Activated T-helper 17 cell treated with anti-CD3 and anti-CD28 coated beads, Interleukin-2, amount 50 U/mL, for 72 hours (primary cell): Measurements from ENCODE around the gene FANK1. TPM values are rescaled to one million over a fixed set of nuclear protein-coding genes. Genes with fewer than 3 reads are reported as not detected.
"Not testable (repeated sequence)": the region's sequence is repeated elsewhere in the genome, so short reads cannot be mapped to it uniquely, and the experiment has no call there.

Experiments used
- ATAC-seq: fragments of 150-1000 bp; cut with Tn5 transposase; replicated peaks from 2 replicates; pipeline ENCODE4 v1.10.0; 2021; ENCODE audit warnings: mild to moderate bottlenecking, moderate library complexity
- H3K27ac Mint-ChIP-seq: one replicate; pipeline ENCODE4 v1.8.0; 2022; ENCODE audit warnings: mixed read lengths
- H3K27me3 Mint-ChIP-seq: one replicate; pipeline ENCODE4 v1.8.0; 2022; ENCODE audit warnings: mixed read lengths
- H3K36me3 Mint-ChIP-seq: one replicate; pipeline ENCODE4 v1.8.0; 2022; ENCODE audit warnings: low read depth, mild to moderate bottlenecking, mixed read lengths
- H3K4me1 Mint-ChIP-seq: one replicate; pipeline ENCODE4 v1.8.0; 2022; ENCODE audit warnings: mixed read lengths
- H3K4me3 Mint-ChIP-seq: one replicate; pipeline ENCODE4 v1.8.0; 2022; ENCODE audit warnings: mild to moderate bottlenecking, mixed read lengths
- H3K9me3 Mint-ChIP-seq: one replicate; pipeline ENCODE4 v1.8.0; 2022; ENCODE audit warnings: mixed read lengths
- total RNA-seq, 2 donors: library from RNA; stranded (reverse); gene quantifications; one replicate each; pipeline ENCODE4 v1.2.3, GENCODE V29; 2022

The FANK1 gene
- total RNA-seq, 2 donors from 2014 or later: 1.2 to 4.7 TPM

DNA sequence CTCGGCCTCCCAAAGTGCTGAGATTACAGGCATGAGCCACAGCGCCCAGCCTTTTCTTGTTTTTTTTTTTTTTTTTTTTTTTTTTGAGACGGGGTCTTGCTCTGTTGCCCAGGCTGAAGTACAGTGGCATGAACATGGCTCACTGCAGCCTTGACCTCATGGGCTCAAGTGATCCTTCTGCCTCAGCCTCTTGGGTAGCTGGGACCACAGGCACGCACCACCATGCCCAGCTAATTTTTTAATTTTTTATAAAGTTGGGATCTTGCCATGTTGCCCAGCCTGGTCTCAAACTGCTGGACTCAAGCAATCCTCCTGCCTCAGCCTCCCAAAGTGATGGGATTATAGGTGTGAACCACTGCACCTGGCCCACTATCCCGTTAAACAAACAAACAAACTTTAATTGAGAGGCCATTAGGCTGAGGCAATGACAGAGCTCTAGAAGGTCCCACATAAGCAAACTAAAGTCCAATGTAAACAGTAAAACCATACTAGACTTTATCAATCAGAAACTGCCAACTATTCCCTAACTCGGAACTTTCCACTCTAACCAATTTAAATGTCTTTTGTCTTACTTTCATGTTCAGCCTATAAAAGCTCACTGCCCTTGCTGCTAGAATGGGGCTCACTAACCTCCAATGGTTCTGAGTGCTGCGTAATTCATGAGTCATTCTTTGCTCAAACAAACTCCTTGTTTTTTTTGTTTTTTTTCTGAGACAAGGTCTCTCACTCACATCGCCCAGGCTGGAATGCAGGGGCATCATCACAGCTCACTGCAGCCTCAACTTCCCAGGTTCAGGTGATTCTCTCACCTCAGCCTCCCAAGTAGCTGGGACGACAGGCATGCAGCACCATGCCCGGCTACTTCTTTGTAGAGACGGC lies 17.2 kb upstream of the FANK1 start:
- Mint-ChIP-seq H3K27ac (no peak overlapping the region), H3K4me1 (no peaks in the 10 kb centered on the region), H3K9me3 (peaks cover 5% of the 10 kb centered on the region), H3K27me3 (no peaks in the 10 kb centered on the region), H3K4me3 (no peak overlapping the region), H3K36me3 (peaks cover 53% of the 10 kb centered on the region)
- no peak for ATAC-seq

DNA sequence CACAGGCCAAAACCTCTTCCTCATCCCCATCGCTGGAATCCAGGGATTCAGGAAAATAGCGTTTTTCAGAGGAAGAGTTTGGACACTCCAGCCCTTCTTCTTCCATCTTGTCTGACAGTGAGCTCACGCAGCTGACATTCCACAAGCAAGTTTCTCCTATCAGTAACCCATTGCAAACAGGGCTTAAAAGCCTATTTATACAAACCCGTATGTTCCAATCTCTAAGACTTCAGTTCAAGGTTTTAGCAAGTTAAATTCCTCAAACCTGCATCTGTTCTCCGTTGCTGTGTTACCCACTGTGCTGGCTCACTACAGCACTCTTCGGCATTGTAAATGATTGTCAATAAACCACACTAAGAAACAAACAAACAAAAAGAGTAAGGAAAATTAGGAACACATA lies 15.6 kb upstream of the FANK1 start:
- peaks cover 46% of the 10 kb centered on the region for H3K36me3 Mint-ChIP-seq
- no peak overlapping the region for H3K27ac Mint-ChIP-seq
- peaks cover 5% of the 10 kb centered on the region for H3K9me3 Mint-ChIP-seq
- ATAC-seq: no peak
- H3K4me3 Mint-ChIP-seq: no peak overlapping the region
- H3K4me1 Mint-ChIP-seq: no peaks in the 10 kb centered on the region
- no peaks in the 10 kb centered on the region for H3K27me3 Mint-ChIP-seq

GRCh38 chr10:125881192-125881591 lies 15.2 kb upstream of the FANK1 start, which contains the start of gene DHX32:
Gene DHX32 (minus strand): TSS chr10:125881292. CDS start chr10:125880824, 468 bp downstream.
- H3K27ac Mint-ChIP-seq: peak within 1 kb of the TSS; percentile 44
- H3K27me3 Mint-ChIP-seq: no peaks in the 10 kb centered on the region
- H3K9me3 Mint-ChIP-seq: peaks cover 3% of the 10 kb centered on the region

GRCh38 chr10:125882596-125882995 lies 13.8 kb upstream of the FANK1 start:
- ATAC-seq: no peak
- H3K9me3 Mint-ChIP-seq: no peaks in the 10 kb centered on the region
- H3K4me3 Mint-ChIP-seq: no peak overlapping the region
- peak overlapping the region; percentile 44 for H3K27ac Mint-ChIP-seq
- H3K36me3 Mint-ChIP-seq: peaks cover 32% of the 10 kb centered on the region
- H3K27me3 Mint-ChIP-seq: no peaks in the 10 kb centered on the region
- no peaks in the 10 kb centered on the region for H3K4me1 Mint-ChIP-seq

More at GRCh38 chr10:125881192-125881591, 15.2 kb upstream of the FANK1 start, which contains the start of gene DHX32:
- H3K4me1 Mint-ChIP-seq: no peaks in the 10 kb centered on the region
- H3K4me3 Mint-ChIP-seq: no peak within 1 kb of the TSS
- H3K36me3 Mint-ChIP-seq: peaks cover 41% of the 10 kb centered on the region
- ATAC-seq: no peak

- H3K27me3 Mint-ChIP-seq: no peaks in the 10 kb centered on the region
- ATAC-seq: no peak
- peaks cover 26% of the 10 kb centered on the region for H3K36me3 Mint-ChIP-seq
- H3K4me1 Mint-ChIP-seq: no peaks in the 10 kb centered on the region
- H3K4me3 Mint-ChIP-seq: no peak overlapping the region
- H3K27ac Mint-ChIP-seq: no peak overlapping the region
- H3K9me3 Mint-ChIP-seq: no peaks in the 10 kb centered on the region
These were observed 13.2 kb upstream of the FANK1 start for GRCh38 chr10:125883211-125883610.

DNA sequence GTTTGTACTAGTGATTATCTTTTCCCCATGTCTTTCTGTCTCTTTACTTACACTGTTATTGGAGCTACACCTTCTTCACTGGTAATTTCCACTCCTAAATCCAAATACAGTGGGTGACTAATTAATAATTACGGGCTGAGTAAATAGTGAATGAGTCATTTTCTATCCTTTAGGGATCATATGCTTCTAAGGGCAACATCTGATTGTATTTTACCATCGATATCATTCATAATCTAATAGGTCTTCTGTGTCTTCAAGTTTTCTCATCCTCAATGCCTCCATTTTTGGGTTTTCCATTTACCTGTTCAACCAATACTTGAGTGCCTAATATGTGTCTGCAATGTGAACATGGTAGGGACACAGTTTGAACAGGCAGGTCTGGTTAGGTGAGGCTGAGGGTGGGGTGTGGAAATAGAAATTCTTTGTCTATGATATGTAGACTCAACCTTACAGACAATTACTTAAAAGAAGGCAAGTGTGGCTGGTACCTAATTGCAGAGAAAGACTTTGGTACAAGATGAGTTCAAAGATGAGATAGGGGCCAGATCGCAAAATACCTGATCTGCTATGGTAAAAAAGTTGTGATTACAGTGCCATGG lies 9.4 kb upstream of the FANK1 start:
- no peak overlapping the region for H3K27ac Mint-ChIP-seq
- H3K27me3 Mint-ChIP-seq: no peaks in the 10 kb centered on the region
- H3K4me3 Mint-ChIP-seq: no peak overlapping the region
- H3K9me3 Mint-ChIP-seq: no peaks in the 10 kb centered on the region
- no peak for ATAC-seq
- H3K4me1 Mint-ChIP-seq: no peaks in the 10 kb centered on the region
- H3K36me3 Mint-ChIP-seq: peaks cover 5% of the 10 kb centered on the region

GRCh38 chr10:125889441-125889840 lies 6.9 kb upstream of the FANK1 start:
- H3K27me3 Mint-ChIP-seq, H3K4me1 Mint-ChIP-seq, H3K4me3 Mint-ChIP-seq, ATAC-seq, H3K36me3 Mint-ChIP-seq, H3K27ac Mint-ChIP-seq, H3K9me3 Mint-ChIP-seq: not testable (repeated sequence)

- not testable (repeated sequence) for ATAC-seq, H3K27ac Mint-ChIP-seq, H3K9me3 Mint-ChIP-seq, H3K4me3 Mint-ChIP-seq, H3K27me3 Mint-ChIP-seq, H3K4me1 Mint-ChIP-seq
- H3K36me3 Mint-ChIP-seq: peaks cover 20% of the 10 kb centered on the region
These were observed 4.0 kb upstream of the FANK1 start for GRCh38 chr10:125892402-125892801.

- not testable (repeated sequence) for ATAC-seq, H3K4me1 Mint-ChIP-seq, H3K4me3 Mint-ChIP-seq, H3K27ac Mint-ChIP-seq, H3K9me3 Mint-ChIP-seq, H3K27me3 Mint-ChIP-seq
- peaks cover 20% of the 10 kb centered on the region for H3K36me3 Mint-ChIP-seq
These were observed 2.2 kb upstream of the FANK1 start for GRCh38 chr10:125894176-125894575.

DNA sequence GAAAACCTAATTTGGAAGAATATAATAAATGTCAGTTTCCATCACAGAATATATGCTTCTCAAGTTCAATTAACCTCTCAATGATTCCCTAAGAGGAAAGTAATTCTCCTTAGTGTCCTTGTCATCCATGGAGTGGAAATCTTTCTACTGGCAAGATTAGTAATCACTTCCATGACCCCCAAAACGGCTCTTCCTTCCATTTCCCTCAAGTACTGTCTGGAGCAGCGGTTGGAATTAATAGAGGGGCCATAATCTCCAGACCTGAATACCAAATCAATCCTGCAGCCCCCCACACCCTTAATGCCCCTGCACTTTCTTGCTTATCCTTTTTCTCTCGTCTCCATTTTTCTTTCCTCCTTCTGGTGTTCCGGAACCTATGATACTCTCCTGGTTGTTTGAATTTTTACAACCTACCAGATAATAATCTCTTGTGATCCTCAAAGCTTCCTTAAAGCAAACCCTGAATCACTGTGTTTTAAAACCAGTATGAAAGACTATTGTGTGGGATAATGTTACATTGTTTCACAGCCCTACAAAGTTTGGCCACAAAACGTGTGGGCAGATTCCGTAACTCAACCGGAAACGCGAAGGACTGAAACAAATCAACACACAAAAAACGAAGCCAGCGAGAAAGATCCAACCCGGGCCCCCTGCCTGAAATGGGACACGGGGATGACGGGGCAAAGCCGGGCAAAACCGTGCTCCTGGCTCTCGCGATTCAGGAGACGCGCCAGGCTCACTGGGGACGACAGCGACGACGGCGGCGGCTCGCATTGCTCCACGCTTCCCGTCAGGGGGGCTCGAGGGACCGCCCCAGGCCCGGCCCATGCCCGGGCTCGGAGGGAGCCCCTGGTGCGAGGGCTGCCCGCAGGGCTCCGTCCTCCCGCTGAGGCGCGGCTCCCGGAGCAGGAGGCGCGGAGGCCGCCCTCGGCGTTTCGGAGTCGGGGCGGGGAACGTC lies 955 bp upstream of the FANK1 start:
- ATAC-seq: peak; percentile 68
- H3K27me3 Mint-ChIP-seq, H3K9me3 Mint-ChIP-seq, H3K4me1 Mint-ChIP-seq: not testable (repeated sequence)
- peak overlapping the region; percentile 94 for H3K4me3 Mint-ChIP-seq
- H3K36me3 Mint-ChIP-seq: peaks cover 20% of the 10 kb centered on the region
- peak overlapping the region; percentile 94 for H3K27ac Mint-ChIP-seq

DNA sequence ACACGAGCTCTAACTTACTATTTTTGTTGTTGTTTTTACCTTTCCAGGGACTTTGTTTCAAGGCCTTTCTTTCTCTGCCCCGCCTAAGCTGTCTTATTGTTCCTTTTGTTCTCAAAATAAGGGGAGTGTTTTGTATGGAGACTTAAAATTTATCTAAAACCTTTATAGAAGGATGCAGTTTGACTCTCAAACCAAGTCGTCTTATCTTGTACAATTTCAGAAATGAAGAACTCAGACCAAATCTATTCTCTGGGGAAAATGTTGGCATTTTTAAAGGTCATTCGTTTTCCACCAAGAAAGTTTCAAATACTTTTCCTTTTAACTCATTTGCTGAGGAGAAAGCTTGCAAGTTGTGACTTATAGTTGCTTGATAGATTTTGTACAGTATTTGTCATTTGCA lies 953 bp downstream of the FANK1 start:
- ATAC-seq, H3K4me1 Mint-ChIP-seq: not testable (repeated sequence)
- peak overlapping the region; percentile 81 for H3K27ac Mint-ChIP-seq

DNA sequence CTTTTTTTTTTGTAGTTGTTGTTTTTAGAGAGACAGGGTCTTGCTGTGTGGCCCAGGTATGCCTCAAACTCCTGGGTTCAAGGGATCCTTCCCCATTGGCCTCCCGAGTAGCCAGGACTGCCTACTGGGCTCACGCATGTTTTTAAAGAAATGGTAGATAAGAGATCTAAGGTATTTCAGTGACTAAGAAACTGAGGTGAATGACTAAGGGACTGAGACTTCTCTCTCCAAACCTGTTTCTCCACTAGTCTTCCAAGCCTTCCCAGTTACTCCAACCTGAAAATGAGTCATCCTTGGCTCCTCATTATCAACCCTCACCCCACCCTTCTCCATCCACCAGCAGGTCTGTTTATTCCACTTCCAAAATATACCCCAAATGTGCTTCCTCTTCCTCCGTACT lies 4.6 kb downstream of the FANK1 start:
- peaks cover 11% of the 10 kb centered on the region for H3K27me3 Mint-ChIP-seq
- not testable (repeated sequence) for H3K4me1 Mint-ChIP-seq, ATAC-seq, H3K9me3 Mint-ChIP-seq, H3K4me3 Mint-ChIP-seq, H3K27ac Mint-ChIP-seq
- H3K36me3 Mint-ChIP-seq: peaks cover 12% of the 10 kb centered on the region

More for the DNA sequence above, 953 bp downstream of the FANK1 start:
- H3K9me3 Mint-ChIP-seq, H3K27me3 Mint-ChIP-seq: not testable (repeated sequence)
- peak overlapping the region; percentile 82 for H3K4me3 Mint-ChIP-seq
- H3K36me3 Mint-ChIP-seq: peaks cover 20% of the 10 kb centered on the region

- H3K27ac Mint-ChIP-seq, H3K36me3 Mint-ChIP-seq, H3K9me3 Mint-ChIP-seq: not testable (repeated sequence)
These were observed 6.8 kb downstream of the FANK1 start for GRCh38 chr10:125903135-125903640.

More at GRCh38 chr10:125903135-125903640, 6.8 kb downstream of the FANK1 start:
- H3K4me1 Mint-ChIP-seq, ATAC-seq, H3K4me3 Mint-ChIP-seq: not testable (repeated sequence)
- H3K27me3 Mint-ChIP-seq: peaks cover 13% of the 10 kb centered on the region
